ENCODE data around the gene GABRA1. TPM values are rescaled to one million over a fixed set of nuclear protein-coding genes. Genes with fewer than 3 reads are reported as not detected.

Gene GABRA1
- total RNA-seq, 1 donor from 2014 or later, result 0.19 TPM

- Mint-ChIP-seq H3K36me3 (ENCODE audit: insufficient read depth) (no peaks in the 10 kb centered on the region), H3K4me3 (ENCODE audit: low read depth) (no peak overlapping the region), H3K27ac (no peak overlapping the region), H3K27me3 (no peaks in the 10 kb centered on the region), H3K4me1 (ENCODE audit: low read depth) (peaks cover 5% of the 10 kb centered on the region), H3K9me3 (ENCODE audit: low read depth) (peaks cover 9% of the 10 kb centered on the region)
- no peak for DNase-seq (ENCODE audit: low spot score, unreplicated experiment)
- TF ChIP-seq, protein P1, sequence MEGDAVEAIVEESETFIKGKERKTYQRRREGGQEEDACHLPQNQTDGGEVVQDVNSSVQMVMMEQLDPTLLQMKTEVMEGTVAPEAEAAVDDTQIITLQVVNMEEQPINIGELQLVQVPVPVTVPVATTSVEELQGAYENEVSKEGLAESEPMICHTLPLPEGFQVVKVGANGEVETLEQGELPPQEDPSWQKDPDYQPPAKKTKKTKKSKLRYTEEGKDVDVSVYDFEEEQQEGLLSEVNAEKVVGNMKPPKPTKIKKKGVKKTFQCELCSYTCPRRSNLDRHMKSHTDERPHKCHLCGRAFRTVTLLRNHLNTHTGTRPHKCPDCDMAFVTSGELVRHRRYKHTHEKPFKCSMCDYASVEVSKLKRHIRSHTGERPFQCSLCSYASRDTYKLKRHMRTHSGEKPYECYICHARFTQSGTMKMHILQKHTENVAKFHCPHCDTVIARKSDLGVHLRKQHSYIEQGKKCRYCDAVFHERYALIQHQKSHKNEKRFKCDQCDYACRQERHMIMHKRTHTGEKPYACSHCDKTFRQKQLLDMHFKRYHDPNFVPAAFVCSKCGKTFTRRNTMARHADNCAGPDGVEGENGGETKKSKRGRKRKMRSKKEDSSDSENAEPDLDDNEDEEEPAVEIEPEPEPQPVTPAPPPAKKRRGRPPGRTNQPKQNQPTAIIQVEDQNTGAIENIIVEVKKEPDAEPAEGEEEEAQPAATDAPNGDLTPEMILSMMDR (IDR thresholded peaks at IDR 0.05; ENCODE audit: unreplicated experiment), result no peak
Measured at GRCh38 chr5:161900981-161901380, 53.1 kb downstream of the GABRA1 start.

GRCh38 chr5:161921781-161922180, 73.9 kb downstream of the GABRA1 start:
- Mint-ChIP-seq H3K4me1 (ENCODE audit: low read depth) (no peaks in the 10 kb centered on the region), H3K27ac (no peak overlapping the region), H3K36me3 (ENCODE audit: insufficient read depth) (peaks cover 2% of the 10 kb centered on the region), H3K27me3 (no peaks in the 10 kb centered on the region), H3K4me3 (ENCODE audit: low read depth) (no peak overlapping the region), H3K9me3 (ENCODE audit: low read depth) (peaks cover 11% of the 10 kb centered on the region)
- TF ChIP-seq, protein P1 (IDR thresholded peaks at IDR 0.05; ENCODE audit: unreplicated experiment), result no peak
- DNase-seq (ENCODE audit: low spot score, unreplicated experiment), result no peak

DNA sequence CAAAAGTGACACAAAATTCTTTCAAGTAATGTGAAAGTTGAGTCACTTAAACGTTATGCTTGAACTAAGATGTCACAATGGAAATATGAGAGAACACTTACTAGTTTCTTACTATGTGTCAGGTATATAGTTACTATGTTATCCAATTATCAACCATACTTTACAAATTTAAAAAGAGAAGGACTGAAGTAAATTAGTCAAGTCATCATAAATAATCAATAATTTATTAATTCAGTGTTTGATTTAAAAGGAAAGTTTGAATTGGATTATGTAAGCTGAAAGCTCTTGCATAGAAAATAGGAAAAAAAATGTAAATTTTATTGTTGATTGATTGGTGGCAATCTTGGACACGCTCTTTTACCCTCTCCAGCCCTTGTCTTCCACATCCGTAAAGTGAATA, 76.3 kb downstream of the GABRA1 start:
- Mint-ChIP-seq H3K4me1 (ENCODE audit: low read depth) (no peaks in the 10 kb centered on the region), H3K36me3 (ENCODE audit: insufficient read depth) (peaks cover 2% of the 10 kb centered on the region), H3K27me3 (no peaks in the 10 kb centered on the region), H3K27ac (no peak overlapping the region), H3K4me3 (ENCODE audit: low read depth) (no peak overlapping the region), H3K9me3 (ENCODE audit: low read depth) (peaks cover 11% of the 10 kb centered on the region)
- no peak for DNase-seq (ENCODE audit: low spot score, unreplicated experiment)
- TF ChIP-seq, protein P1 (IDR thresholded peaks at IDR 0.05; ENCODE audit: unreplicated experiment), result no peak

DNA sequence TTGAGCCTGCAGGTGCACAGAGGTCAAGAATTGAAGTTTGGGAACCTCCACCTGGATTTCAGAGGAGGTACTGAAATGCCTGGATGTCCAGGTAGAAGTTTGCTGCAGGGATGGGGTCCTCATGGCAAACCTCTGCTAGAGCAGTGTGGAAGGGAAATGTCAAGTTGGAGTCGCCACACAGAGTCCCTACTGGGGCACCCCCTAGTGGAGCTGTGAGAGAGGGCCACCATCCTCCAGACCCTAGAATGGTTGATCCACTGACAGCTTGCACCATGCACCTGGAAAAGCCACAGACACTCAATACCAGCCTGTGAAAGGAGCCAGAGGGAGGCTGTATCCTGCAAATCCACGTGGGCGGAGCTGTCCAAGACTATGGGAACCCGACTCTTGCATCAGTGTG, 78.0 kb downstream of the GABRA1 start:
- DNase-seq (ENCODE audit: low spot score, unreplicated experiment), result no peak
- H3K27ac Mint-ChIP-seq, result no peak overlapping the region
- peaks cover 11% of the 10 kb centered on the region for H3K9me3 Mint-ChIP-seq (ENCODE audit: low read depth)
- no peaks in the 10 kb centered on the region for H3K4me1 Mint-ChIP-seq (ENCODE audit: low read depth)
- TF ChIP-seq, protein P1 (IDR thresholded peaks at IDR 0.05; ENCODE audit: unreplicated experiment), result no peak
- H3K27me3 Mint-ChIP-seq, result no peaks in the 10 kb centered on the region
- H3K4me3 Mint-ChIP-seq (ENCODE audit: low read depth), result no peak overlapping the region
- H3K36me3 Mint-ChIP-seq (ENCODE audit: insufficient read depth), result peaks cover 2% of the 10 kb centered on the region

GRCh38 chr5:161934486-161934885, 86.6 kb downstream of the GABRA1 start:
- no peak for DNase-seq (ENCODE audit: low spot score, unreplicated experiment)
- Mint-ChIP-seq H3K27me3 (no peaks in the 10 kb centered on the region), H3K4me3 (ENCODE audit: low read depth) (no peak overlapping the region), H3K4me1 (ENCODE audit: low read depth) (no peaks in the 10 kb centered on the region), H3K9me3 (ENCODE audit: low read depth) (peaks cover 2% of the 10 kb centered on the region), H3K36me3 (ENCODE audit: insufficient read depth) (no peaks in the 10 kb centered on the region), H3K27ac (no peak overlapping the region)
- TF ChIP-seq, protein P1 (IDR thresholded peaks at IDR 0.05; ENCODE audit: unreplicated experiment), result no peak
